NCI-H128 (cell line): ENCODE measurements around the gene SDS.

Experiments used
- DNase-seq: peaks from one replicate; lab custom pipeline; 2025; ENCODE audit not compliant: unreplicated experiment; lab: John Stamatoyannopoulos, UW

SDS gene

GRCh38 chr12:113400362-113400761 lies 3.3 kb downstream of the SDS start:
- no peak for DNase-seq

GRCh38 chr12:113399490-113399889 lies 4.2 kb downstream of the SDS start:
- DNase-seq, result no peak

GRCh38 chr12:113398346-113399290 lies 5.1 kb downstream of the SDS start:
- DNase-seq, result no peak

- DNase-seq, result no peak
Observed at GRCh38 chr12:113397497-113398197, 6.0 kb downstream of the SDS start.

GRCh38 chr12:113396828-113397496 lies 6.7 kb downstream of the SDS start:
- DNase-seq, result no peak

- DNase-seq, result no peak
Observed at GRCh38 chr12:113396200-113396599, 7.5 kb downstream of the SDS start.

GRCh38 chr12:113395119-113395518 lies 8.6 kb downstream of the SDS start:
- DNase-seq, result no peak

GRCh38 chr12:113393749-113394148 lies 9.9 kb downstream of the SDS start:
- no peak for DNase-seq

GRCh38 chr12:113392988-113393579 lies 10.6 kb downstream of the SDS start:
- no peak for DNase-seq

GRCh38 chr12:113392520-113392919 lies 11.2 kb downstream of the SDS start:
- no peak for DNase-seq

GRCh38 chr12:113391650-113392337 lies 11.9 kb downstream of the SDS start:
- no peak for DNase-seq

GRCh38 chr12:113391145-113391544 lies 12.5 kb downstream of the SDS start:
- no peak for DNase-seq

GRCh38 chr12:113390064-113391043 lies 13.3 kb downstream of the SDS start:
- no peak for DNase-seq

- DNase-seq, result no peak
Observed at GRCh38 chr12:113388351-113388750, 15.3 kb downstream of the SDS start.

GRCh38 chr12:113387631-113388030 lies 16.1 kb downstream of the SDS start:
- DNase-seq, result no peak

GRCh38 chr12:113386866-113387566 lies 16.7 kb downstream of the SDS start:
- DNase-seq, result no peak

- DNase-seq, result no peak
Observed at GRCh38 chr12:113385282-113385882, 18.3 kb downstream of the SDS start.

- no peak for DNase-seq
Observed at GRCh38 chr12:113384778-113385177, 18.9 kb downstream of the SDS start.
